Measurements from ENCODE around the gene TLX1. TPM values are rescaled to one million over a fixed set of nuclear protein-coding genes. Genes with fewer than 3 reads are reported as not detected.

TLX1 gene
- total RNA-seq, 1 experiment from 2014 or later = not detected

GRCh38 chr10:101103430-101103829 is 27.7 kb upstream of the TLX1 start:
- no peaks in the 10 kb centered on the region for H3K9me3 ChIP-seq
- no peak overlapping the region for H3K4me3 ChIP-seq
- no peak for DNase-seq
- no peaks in the 10 kb centered on the region for H3K36me3 ChIP-seq
- peaks cover 9% of the 10 kb centered on the region; the same call in 1 of the 2 replicates for H3K27me3 ChIP-seq

GRCh38 chr10:101106351-101106750 is 24.7 kb upstream of the TLX1 start:
- Histone ChIP-seq H3K36me3 (no peaks in the 10 kb centered on the region), H3K9me3 (no peaks in the 10 kb centered on the region), H3K27me3 (peaks cover 6% of the 10 kb centered on the region; the same call in 1 of the 2 replicates), H3K4me3 (no peak overlapping the region)
- DNase-seq = no peak

GRCh38 chr10:101107771-101108170 is 23.3 kb upstream of the TLX1 start:
- Histone ChIP-seq H3K27me3 (no peaks in the 10 kb centered on the region), H3K9me3 (no peaks in the 10 kb centered on the region), H3K4me3 (no peak overlapping the region), H3K36me3 (no peaks in the 10 kb centered on the region)
- no peak for DNase-seq

- H3K4me3 ChIP-seq = no peak overlapping the region
- DNase-seq = no peak
- no peaks in the 10 kb centered on the region for H3K36me3 ChIP-seq
- no peaks in the 10 kb centered on the region for H3K27me3 ChIP-seq
- H3K9me3 ChIP-seq = no peaks in the 10 kb centered on the region
These were observed 20.1 kb upstream of the TLX1 start for GRCh38 chr10:101110856-101111523.

- DNase-seq = no peak
- no peaks in the 10 kb centered on the region; the same call in 1 of the 2 replicates for H3K27me3 ChIP-seq
- no peaks in the 10 kb centered on the region for H3K36me3 ChIP-seq
- H3K4me3 ChIP-seq = no peak overlapping the region
- H3K9me3 ChIP-seq = no peaks in the 10 kb centered on the region
These were observed 19.6 kb upstream of the TLX1 start for GRCh38 chr10:101111547-101111946.

- H3K4me3 ChIP-seq = no peak overlapping the region
- no peaks in the 10 kb centered on the region for H3K36me3 ChIP-seq
- peaks cover 3% of the 10 kb centered on the region; the same call in 1 of the 2 replicates for H3K27me3 ChIP-seq
- H3K9me3 ChIP-seq = no peaks in the 10 kb centered on the region
- DNase-seq = no peak
These were observed 18.1 kb upstream of the TLX1 start for GRCh38 chr10:101112799-101113594.

GRCh38 chr10:101113890-101114403 is 17.2 kb upstream of the TLX1 start:
- Histone ChIP-seq H3K4me3 (no peak overlapping the region), H3K36me3 (no peaks in the 10 kb centered on the region), H3K27me3 (peaks cover 3% of the 10 kb centered on the region; the same call in 1 of the 2 replicates), H3K9me3 (no peaks in the 10 kb centered on the region)
- DNase-seq = no peak

- no peak for DNase-seq
- Histone ChIP-seq H3K9me3 (no peaks in the 10 kb centered on the region), H3K4me3 (no peak overlapping the region), H3K36me3 (no peaks in the 10 kb centered on the region), H3K27me3 (peaks cover 3% of the 10 kb centered on the region; the same call in 1 of the 2 replicates)
These were observed 16.5 kb upstream of the TLX1 start for GRCh38 chr10:101114646-101115045.

GRCh38 chr10:101116754-101117153 is 14.3 kb upstream of the TLX1 start:
- Histone ChIP-seq H3K27me3 (peaks cover 6% of the 10 kb centered on the region; the same call in 1 of the 2 replicates), H3K9me3 (no peaks in the 10 kb centered on the region), H3K36me3 (no peaks in the 10 kb centered on the region), H3K4me3 (no peak overlapping the region)
- no peak for DNase-seq

- Histone ChIP-seq H3K9me3 (no peaks in the 10 kb centered on the region), H3K27me3 (peaks cover 7% of the 10 kb centered on the region; the same call in 1 of the 2 replicates), H3K36me3 (no peaks in the 10 kb centered on the region), H3K4me3 (no peak overlapping the region)
- no peak for DNase-seq
These were observed 13.1 kb upstream of the TLX1 start for GRCh38 chr10:101118031-101118430.

GRCh38 chr10:101120520-101120883 is 10.6 kb upstream of the TLX1 start:
- DNase-seq = no peak
- no peaks in the 10 kb centered on the region for H3K9me3 ChIP-seq
- no peak overlapping the region for H3K4me3 ChIP-seq
- peaks cover 7% of the 10 kb centered on the region; the same call in 1 of the 2 replicates for H3K27me3 ChIP-seq
- no peaks in the 10 kb centered on the region for H3K36me3 ChIP-seq

GRCh38 chr10:101120884-101121653 is 10.0 kb upstream of the TLX1 start:
- Histone ChIP-seq H3K4me3 (no peak overlapping the region), H3K9me3 (no peaks in the 10 kb centered on the region), H3K36me3 (no peaks in the 10 kb centered on the region), H3K27me3 (peaks cover 7% of the 10 kb centered on the region; the same call in 1 of the 2 replicates)
- DNase-seq = no peak

GRCh38 chr10:101121654-101122031 is 9.5 kb upstream of the TLX1 start:
- Histone ChIP-seq H3K27me3 (peaks cover 6% of the 10 kb centered on the region; the same call in 1 of the 2 replicates), H3K36me3 (no peaks in the 10 kb centered on the region), H3K4me3 (no peak overlapping the region), H3K9me3 (no peaks in the 10 kb centered on the region)
- DNase-seq = no peak

- H3K36me3 ChIP-seq = no peaks in the 10 kb centered on the region
- H3K9me3 ChIP-seq = no peaks in the 10 kb centered on the region
- H3K4me3 ChIP-seq = no peak overlapping the region
- no peak for DNase-seq
- H3K27me3 ChIP-seq = peaks cover 4% of the 10 kb centered on the region; the same call in 1 of the 2 replicates
These were observed 8.6 kb upstream of the TLX1 start for GRCh38 chr10:101122270-101123084.

- H3K9me3 ChIP-seq = no peaks in the 10 kb centered on the region
- peaks cover 4% of the 10 kb centered on the region; the same call in 1 of the 2 replicates for H3K27me3 ChIP-seq
- no peak overlapping the region for H3K4me3 ChIP-seq
- H3K36me3 ChIP-seq = no peaks in the 10 kb centered on the region
- DNase-seq = no peak
These were observed 7.8 kb upstream of the TLX1 start for GRCh38 chr10:101123085-101123814.

All from MG63 (cell line).